ENCODE data around the gene TBKBP1. TPM values are rescaled to one million over a fixed set of nuclear protein-coding genes. Genes with fewer than 3 reads are reported as not detected.

TBKBP1 gene
- total and polyA plus RNA-seq, 2 of the 4 experiments (the other 2 are of a cell fraction) = 3.4 to 8.5 TPM

DNA sequence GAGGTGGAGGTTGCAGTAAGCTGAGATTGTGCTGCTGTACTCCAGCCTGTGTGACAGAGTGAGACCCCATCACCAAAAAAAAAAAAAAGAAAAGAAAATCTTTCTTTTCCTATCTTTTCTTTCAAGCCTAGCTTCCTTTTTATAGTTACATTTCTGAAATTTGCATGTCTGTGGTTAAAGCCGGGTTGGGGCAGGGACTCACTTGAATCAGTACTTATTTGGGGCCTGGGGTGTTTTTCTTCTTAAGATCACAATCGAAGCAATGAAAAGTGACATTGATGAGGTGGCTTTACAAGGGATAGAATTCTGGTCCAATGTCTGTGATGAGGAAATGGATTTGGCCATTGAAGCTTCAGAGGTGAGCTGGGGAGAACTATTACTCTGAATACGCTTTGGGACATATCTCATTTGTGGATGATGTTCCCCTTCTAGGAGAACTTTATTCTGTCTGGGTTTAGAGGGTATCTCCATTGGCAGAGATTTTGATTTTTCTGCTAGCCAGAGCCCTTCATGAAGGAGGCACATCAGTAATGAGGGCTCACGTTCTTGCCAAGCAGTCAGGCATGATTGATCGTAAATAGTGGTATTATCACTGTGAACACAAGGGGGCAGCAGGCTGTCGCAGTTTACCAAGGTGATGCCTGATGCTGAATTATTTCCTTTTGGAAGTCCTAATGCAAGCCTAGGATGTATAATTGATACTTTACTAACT is 29.9 kb upstream of the TBKBP1 start:
- H3K4me1 ChIP-seq (ENCODE audit: control insufficient read depth, insufficient read depth, low read length) = no peaks in the 10 kb centered on the region; the same call in 1 of the 2 replicates
- no peak overlapping the region for H2AK9ac ChIP-seq (replicated peaks; ENCODE audit: low read depth, low read length, poor library complexity)
- H4K20me1 ChIP-seq (ENCODE audit: insufficient read depth, low read length) = peaks cover 46% of the 10 kb centered on the region
- WGBS, 2 experiments (ENCODE audit: extremely low coverage in 2 of 2, insufficient read length in 1 of 2) = 83% methylated on average over 1 of the region's 6 CpGs; no CpG with 5 or more reads in 1 of the 2 experiments
- H4K5ac ChIP-seq (ENCODE audit: low read depth, low read length) = no peak overlapping the region
- DNase-seq = peak; percentile 54
- POLR2A ChIA-PET (ENCODE audit: unreplicated experiment) = no interaction called here
- H2BK15ac ChIP-seq (ENCODE audit: low read depth, low read length) = no peak overlapping the region
- H3K9ac ChIP-seq (ENCODE audit: low read depth, low read length) = no peak overlapping the region
- no peaks in the 10 kb centered on the region for H3K9me3 ChIP-seq (ENCODE audit: control insufficient read depth, insufficient read depth, low read length)
- no peaks in the 10 kb centered on the region for H3K27me3 ChIP-seq (ENCODE audit: control insufficient read depth, insufficient read depth, low read length)
- H2BK120ac ChIP-seq (ENCODE audit: low read depth, low read length) = no peak overlapping the region
- H3K4me3 ChIP-seq (ENCODE audit: insufficient read depth, low read depth, low read length) = no peak overlapping the region
- H4K91ac ChIP-seq (ENCODE audit: insufficient read depth, low read depth, low read length) = no peak overlapping the region
- H3K27ac ChIP-seq (ENCODE audit: insufficient read depth, low read length) = no peak overlapping the region
- no peak overlapping the region for H2BK20ac ChIP-seq (ENCODE audit: low read depth, low read length)
- ATAC-seq (ENCODE audit: low read depth) = peak; percentile 78
- H3K36me3 ChIP-seq (ENCODE audit: control insufficient read depth, insufficient read depth, low read length) = peaks cover 58% of the 10 kb centered on the region
- H2AK5ac ChIP-seq (ENCODE audit: low read depth, low read length) = no peak overlapping the region
- H2BK5ac ChIP-seq (ENCODE audit: low read depth, low read length, poor library complexity, severe bottlenecking) = no peak overlapping the region
- H3K14ac ChIP-seq (replicated peaks; ENCODE audit: low read depth, low read length) = no peak overlapping the region
- CTCF ChIA-PET = interaction anchor here (1.0 to 2.5 kb wide), 4 partner anchors 10 to 14 kb away, joined by 5 to 10 read pairs (median 6); no protein-coding TSS in a partner anchor
- no peak overlapping the region for H3K4me2 ChIP-seq (ENCODE audit: low read depth, low read length)
- dilution Hi-C loops (cut with HindIII; ENCODE audit: low sequenced_read_pairs, unreplicated experiment) (no loop called here), in situ Hi-C loops (cut with MboI; ENCODE audit: low sequenced_read_pairs) (no loop called here), intact Hi-C loops (cut with micrococcal nuclease) (no loop called here)
- TF ChIP-seq RAD21 (IDR thresholded peaks at IDR 0.05; ENCODE audit: low read length) = peak; percentile 58
- TF ChIP-seq SMC3 (IDR thresholded peaks at IDR 0.05; ENCODE audit: low read depth, low read length) = peak; percentile 34; the same call in 1 of the 2 replicates
- TF ChIP-seq CTCF (conservative IDR thresholded peaks at IDR 0.05; ENCODE audit: low read depth, low read length) = peak; percentile 68
- no peak for TF ChIP-seq MAZ (IDR thresholded peaks at IDR 0.05; ENCODE audit: borderline replicate concordance, low read depth, low read length)
- no TSS peak for BruUV-seq (replicated peaks)
- no peak overlapping the region for H3K4ac ChIP-seq (ENCODE audit: low read depth, low read length)
- no peak overlapping the region for H2AFZ ChIP-seq (replicated peaks; ENCODE audit: low read length, poor library complexity)
- no peak overlapping the region for H3K18ac ChIP-seq (ENCODE audit: low read depth, low read length)
- H4K8ac ChIP-seq (ENCODE audit: low read depth in 2 of 2, low read length in 2 of 2) = no peak overlapping the region
- H3K9me1 ChIP-seq (ENCODE audit: insufficient read depth, low read length) = no peaks in the 10 kb centered on the region
- no peak overlapping the region for H3K56ac ChIP-seq (ENCODE audit: extremely low read depth, insufficient read depth, low read length)
- H3K23ac ChIP-seq (ENCODE audit: low read depth, low read length) = no peak overlapping the region
- peaks cover 17 to 23% of the 10 kb centered on the region in 2 experiments for H3K79me1 ChIP-seq (ENCODE audit: low read depth in 1 of 2, low read length in 2 of 2)

Measured in IMR-90 (cell line).